Neural crest cell (in vitro differentiated cells): Measurements from ENCODE around the gene TMEM9B. TPM values are rescaled to one million over a fixed set of nuclear protein-coding genes. Genes with fewer than 3 reads are reported as not detected.
"Not testable (repeated sequence)": the region's sequence is repeated elsewhere in the genome, so short reads cannot be mapped to it uniquely, and the experiment has no call there.

Experiments used
- DNase-seq: peaks from one replicate; pipeline ENCODE4 v3.0.0; 2021; ENCODE audit warnings: low read depth, mixed read lengths, low spot score
- H3K27ac Mint-ChIP-seq: one replicate; pipeline ENCODE4 v1.8.0; 2021; ENCODE audit warnings: mild to moderate bottlenecking, mixed read lengths; ENCODE audit not compliant: unreplicated experiment
- H3K27me3 Mint-ChIP-seq: 2 replicates; pipeline ENCODE4 v1.8.0; 2021; ENCODE audit warnings: low read depth, mild to moderate bottlenecking, mixed read lengths
- H3K36me3 Mint-ChIP-seq: 2 replicates; pipeline ENCODE4 v1.8.0; 2021; ENCODE audit warnings: low read depth, mild to moderate bottlenecking, mixed read lengths
- H3K4me1 Mint-ChIP-seq: 2 replicates; pipeline ENCODE4 v1.8.0; 2021; ENCODE audit warnings: mixed read lengths
- H3K4me3 Mint-ChIP-seq: one replicate; pipeline ENCODE4 v1.8.0; 2021; ENCODE audit warnings: mild to moderate bottlenecking, mixed read lengths
- H3K9me3 Mint-ChIP-seq: 2 replicates; pipeline ENCODE4 v1.8.0; 2021; ENCODE audit warnings: mixed read lengths
- long read RNA-seq: library from polyadenylated mRNA; unstranded; transcript quantifications from one replicate; pipeline ENCODE4 v2.0.0, GENCODE V29; 2020
- total RNA-seq: library from RNA; stranded (reverse); gene quantifications from 2 replicates; pipeline ENCODE4 v1.2.1, GENCODE V29; 2021
- TF ChIP-seq, protein P1 (sequence below): fragments of 200-600 bp; sonication (generic); conservative IDR thresholded peaks from 2 replicates; pipeline ENCODE4 v1.5.0; 2021; ENCODE audit warnings: antibody characterized with exemption, mild to moderate bottlenecking

TMEM9B gene
- total RNA-seq, result 14.3 and 15.7 TPM in 2 replicates
- long read RNA-seq, transcript TMEM9B-201 (4 exons, 1,659 nt), result minor isoform, 13 of 144 reads
- long read RNA-seq, transcript TMEM9B-202 (5 exons, 1,433 nt), result minor isoform, 19 of 144 reads
- long read RNA-seq, transcript TMEM9B-205 (5 exons, 2,083 nt), result major isoform, 106 of 144 reads
- long read RNA-seq, partial matches to known transcripts, result 2 of 144 reads
- long read RNA-seq, other reads (novel, unspliced or antisense), result 4 of 144 reads

- H3K4me1 Mint-ChIP-seq, result peaks cover 27% of the 10 kb centered on the region
- no peaks in the 10 kb centered on the region for H3K27me3 Mint-ChIP-seq
- peak; percentile 67 for DNase-seq
- no peaks in the 10 kb centered on the region for H3K36me3 Mint-ChIP-seq
- H3K9me3 Mint-ChIP-seq, result no peaks in the 10 kb centered on the region
- peak within 1 kb of the TSS; percentile 88 for H3K4me3 Mint-ChIP-seq
- peak within 1 kb of the TSS; percentile 50 for H3K27ac Mint-ChIP-seq
- TF ChIP-seq, protein P1, sequence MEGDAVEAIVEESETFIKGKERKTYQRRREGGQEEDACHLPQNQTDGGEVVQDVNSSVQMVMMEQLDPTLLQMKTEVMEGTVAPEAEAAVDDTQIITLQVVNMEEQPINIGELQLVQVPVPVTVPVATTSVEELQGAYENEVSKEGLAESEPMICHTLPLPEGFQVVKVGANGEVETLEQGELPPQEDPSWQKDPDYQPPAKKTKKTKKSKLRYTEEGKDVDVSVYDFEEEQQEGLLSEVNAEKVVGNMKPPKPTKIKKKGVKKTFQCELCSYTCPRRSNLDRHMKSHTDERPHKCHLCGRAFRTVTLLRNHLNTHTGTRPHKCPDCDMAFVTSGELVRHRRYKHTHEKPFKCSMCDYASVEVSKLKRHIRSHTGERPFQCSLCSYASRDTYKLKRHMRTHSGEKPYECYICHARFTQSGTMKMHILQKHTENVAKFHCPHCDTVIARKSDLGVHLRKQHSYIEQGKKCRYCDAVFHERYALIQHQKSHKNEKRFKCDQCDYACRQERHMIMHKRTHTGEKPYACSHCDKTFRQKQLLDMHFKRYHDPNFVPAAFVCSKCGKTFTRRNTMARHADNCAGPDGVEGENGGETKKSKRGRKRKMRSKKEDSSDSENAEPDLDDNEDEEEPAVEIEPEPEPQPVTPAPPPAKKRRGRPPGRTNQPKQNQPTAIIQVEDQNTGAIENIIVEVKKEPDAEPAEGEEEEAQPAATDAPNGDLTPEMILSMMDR, result no peak
Measured at GRCh38 chr11:8964324-8965320, at the start of gene TMEM9B. Gene TMEM9B, minus strand, starts transcription at chr11:8964442. Its CDS starts 129 bp downstream, at chr11:8964313.

- TF ChIP-seq, protein P1, result no peak
- Mint-ChIP-seq H3K4me1 (peaks cover 5% of the 10 kb centered on the region), H3K27ac (no peak overlapping the region), H3K4me3 (no peak overlapping the region), H3K27me3 (peaks cover 27% of the 10 kb centered on the region), H3K36me3 (peaks cover 2% of the 10 kb centered on the region), H3K9me3 (peaks cover 9% of the 10 kb centered on the region)
- DNase-seq, result no peak
Measured at GRCh38 chr11:9013373-9013772, 49.1 kb upstream of the TMEM9B start.

- DNase-seq, H3K4me3 Mint-ChIP-seq, H3K27ac Mint-ChIP-seq, H3K36me3 Mint-ChIP-seq, H3K4me1 Mint-ChIP-seq, H3K9me3 Mint-ChIP-seq: not testable (repeated sequence)
- H3K27me3 Mint-ChIP-seq, result peaks cover 65% of the 10 kb centered on the region
Measured at GRCh38 chr11:9009538-9009937, 45.3 kb upstream of the TMEM9B start.

GRCh38 chr11:9008661-9009060 lies 44.4 kb upstream of the TMEM9B start:
- Mint-ChIP-seq H3K27me3 (peaks cover 65% of the 10 kb centered on the region), H3K27ac (no peak overlapping the region), H3K4me3 (no peak overlapping the region), H3K9me3 (peaks cover 9% of the 10 kb centered on the region), H3K36me3 (peaks cover 2% of the 10 kb centered on the region), H3K4me1 (peaks cover 8% of the 10 kb centered on the region)
- no peak for DNase-seq
- TF ChIP-seq, protein P1, result no peak

GRCh38 chr11:9008011-9008550 lies 43.8 kb upstream of the TMEM9B start:
- H3K9me3 Mint-ChIP-seq, result peaks cover 9% of the 10 kb centered on the region
- H3K36me3 Mint-ChIP-seq, result peaks cover 2% of the 10 kb centered on the region
- H3K27me3 Mint-ChIP-seq, result peaks cover 70% of the 10 kb centered on the region
- TF ChIP-seq, protein P1, result no peak
- no peak overlapping the region for H3K4me3 Mint-ChIP-seq
- peaks cover 12% of the 10 kb centered on the region for H3K4me1 Mint-ChIP-seq
- H3K27ac Mint-ChIP-seq, result no peak overlapping the region
- DNase-seq, result no peak
